GM10266 (cell line): ENCODE measurements around the gene DCLK2.
A peak's percentile ranks its signal among the peaks of the same experiment; 100 is the strongest.

Experiments used
- DNase-seq: peaks from one replicate; pipeline ENCODE4 v3.0.0; 2012; ENCODE audit errors: extremely low spot score
- CTCF ChIP-seq: IDR thresholded peaks from 2 replicates; pipeline ENCODE4 v1.5.1; 2012; ENCODE audit warnings: mild to moderate bottlenecking, low read depth; ENCODE audit not compliant: control insufficient read depth, insufficient read depth; ENCODE audit errors: missing control alignments

The DCLK2 gene

DNA sequence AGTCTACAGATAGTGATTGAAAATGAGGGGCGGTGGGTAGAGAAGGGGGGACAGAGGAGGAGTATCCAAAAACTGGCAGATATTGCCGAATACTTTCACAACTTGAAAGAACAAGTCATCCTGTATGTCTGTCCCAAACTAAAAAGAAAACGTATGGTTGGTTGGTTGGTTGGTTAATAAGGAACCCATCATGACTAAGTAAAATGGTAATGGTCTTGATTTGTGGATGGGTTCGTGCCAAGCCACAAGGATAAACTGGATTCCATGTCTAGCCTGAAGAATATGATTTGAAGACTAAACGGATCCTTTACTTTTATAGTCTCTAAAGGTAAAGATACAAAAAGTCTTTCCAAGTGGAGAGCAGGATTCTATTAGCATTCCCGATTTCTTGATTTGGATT is 208.4 kb downstream of the DCLK2 start:
- DNase-seq: no peak
- no peak for TF ChIP-seq CTCF

DNA sequence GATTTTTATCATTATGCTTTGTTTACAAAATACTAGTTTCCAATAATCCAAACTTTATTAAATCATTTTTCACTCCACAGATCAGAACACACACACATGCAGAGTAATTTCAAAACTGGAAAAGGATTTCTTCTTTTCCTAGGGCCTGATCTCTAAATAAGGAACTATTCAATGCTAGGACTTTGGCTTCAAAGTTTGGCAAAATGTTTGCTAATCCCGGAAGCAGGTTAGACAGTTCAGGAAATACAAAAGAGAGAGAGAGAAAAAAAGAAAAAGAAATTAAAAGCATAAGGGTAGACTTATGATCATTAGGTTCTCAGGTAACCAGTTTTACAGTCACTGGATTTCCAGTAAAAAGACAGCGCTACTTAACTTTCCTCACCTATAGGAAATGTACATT is 211.0 kb downstream of the DCLK2 start:
- DNase-seq: no peak
- TF ChIP-seq CTCF: no peak

GRCh38 chr4:150289881-150290280 is 211.6 kb downstream of the DCLK2 start:
- DNase-seq: no peak
- no peak for TF ChIP-seq CTCF

DNA sequence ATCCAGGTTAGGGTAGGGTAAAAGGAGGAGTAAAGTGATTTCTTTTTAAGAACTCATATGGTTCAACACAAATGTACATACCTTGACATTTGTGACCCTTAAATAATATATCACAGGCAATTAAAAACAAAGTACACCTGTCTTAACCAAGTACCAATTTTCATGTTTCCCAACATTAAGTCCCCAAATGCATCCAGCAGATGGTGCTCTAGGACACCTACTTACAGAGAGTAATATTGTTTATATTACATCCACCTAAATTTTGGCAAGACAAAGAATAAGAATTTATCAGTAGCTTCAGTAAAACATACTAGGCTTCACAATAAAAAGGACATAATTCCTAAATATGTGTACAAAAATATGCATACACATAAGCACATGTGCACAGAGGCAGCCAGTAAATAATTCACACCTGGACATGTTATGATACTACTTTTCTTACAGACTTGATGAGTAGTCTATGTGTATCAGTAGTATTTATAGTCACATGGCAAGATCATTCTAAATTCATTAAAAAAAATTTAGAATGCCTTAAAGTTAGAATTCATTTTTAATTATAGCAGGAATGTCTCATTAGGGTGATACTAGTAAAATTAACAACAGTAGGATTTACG is 219.7 kb downstream of the DCLK2 start:
- no peak for DNase-seq
- TF ChIP-seq CTCF: peak; percentile 47

DNA sequence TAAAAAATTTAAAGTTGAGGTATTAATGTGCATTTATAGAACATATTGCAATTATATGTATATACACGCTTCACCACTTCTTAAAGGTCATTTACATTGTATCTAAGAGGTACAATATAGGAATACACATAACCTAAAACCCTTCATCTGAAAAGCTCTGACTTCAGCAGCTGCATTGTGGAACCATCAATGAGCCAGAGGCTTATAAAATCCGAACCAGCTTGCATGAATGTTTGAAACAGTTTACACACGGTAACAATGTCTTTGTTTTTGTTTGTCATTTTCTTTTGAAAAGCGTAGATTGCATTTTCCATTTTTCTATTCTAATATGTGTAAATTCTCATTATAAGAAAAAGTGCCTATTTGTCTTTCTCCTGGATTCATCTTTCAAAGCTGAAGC is 221.6 kb downstream of the DCLK2 start:
- TF ChIP-seq CTCF: no peak
- DNase-seq: no peak

DNA sequence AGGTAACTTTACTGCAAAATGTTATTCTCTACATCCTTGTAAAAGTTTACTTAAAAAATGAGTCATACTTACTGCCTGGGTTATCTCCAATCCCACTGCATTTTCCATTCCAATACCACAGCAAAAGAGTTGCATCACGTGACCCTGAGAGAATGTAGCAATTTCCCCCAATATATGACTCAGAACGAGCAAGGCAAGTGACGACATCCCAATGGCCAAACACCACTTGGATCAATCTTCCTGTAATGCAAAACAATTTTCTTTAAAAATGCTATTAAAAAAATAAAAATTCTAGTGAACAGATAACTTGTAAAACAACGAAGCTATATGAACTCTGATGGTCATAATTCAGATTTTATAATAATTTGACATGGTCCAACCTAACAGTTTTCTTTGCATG is 224.3 kb downstream of the DCLK2 start:
- no peak for DNase-seq
- no peak for TF ChIP-seq CTCF

DNA sequence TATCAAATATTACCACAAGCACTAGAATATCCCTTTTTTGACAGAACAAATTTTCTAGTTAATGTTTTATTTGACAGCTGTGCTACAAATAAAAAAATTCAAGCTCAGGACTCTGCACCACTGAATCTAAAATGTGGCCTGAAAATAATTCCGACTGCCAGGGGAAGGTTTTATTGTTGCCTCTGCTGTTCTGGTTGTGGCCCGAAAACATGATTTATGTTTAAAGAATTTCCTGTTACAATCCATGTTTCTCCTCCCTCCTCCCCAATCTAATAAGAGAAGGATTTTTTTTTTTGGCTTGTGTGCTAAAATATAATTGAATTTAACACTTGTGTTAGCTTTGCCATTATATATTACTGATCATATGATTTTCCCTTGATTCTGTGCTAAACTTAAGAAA is 227.8 kb downstream of the DCLK2 start:
- TF ChIP-seq CTCF: no peak
- DNase-seq: no peak
